GM21515 (cell line): ENCODE data around the gene FHOD3.
"Not testable (repeated sequence)": the region's sequence is repeated elsewhere in the genome, so short reads cannot be mapped to it uniquely, and the experiment has no call there.

Experiments
- ATAC-seq: cut with Tn5 transposase; IDR thresholded peaks from one replicate; pipeline ENCODE4 v1.9.1; 2021; ENCODE audit not compliant: unreplicated experiment

FHOD3 gene

GRCh38 chr18:36811955-36812354, 514.4 kb downstream of the FHOD3 start:
- no peak for ATAC-seq

GRCh38 chr18:36812678-36813077, 515.2 kb downstream of the FHOD3 start:
- no peak for ATAC-seq

GRCh38 chr18:36813101-36813775, 515.7 kb downstream of the FHOD3 start:
- no peak for ATAC-seq

GRCh38 chr18:36813824-36814223, 516.3 kb downstream of the FHOD3 start:
- ATAC-seq: no peak

- no peak for ATAC-seq
Observed at GRCh38 chr18:36814994-36815393, 517.5 kb downstream of the FHOD3 start.

GRCh38 chr18:36816096-36816495, 518.6 kb downstream of the FHOD3 start:
- ATAC-seq: not testable (repeated sequence)

GRCh38 chr18:36817039-36817438, 519.5 kb downstream of the FHOD3 start:
- no peak for ATAC-seq

- ATAC-seq: no peak
Observed at GRCh38 chr18:36818652-36819051, 521.1 kb downstream of the FHOD3 start.

GRCh38 chr18:36819621-36820020, 522.1 kb downstream of the FHOD3 start:
- no peak for ATAC-seq

- ATAC-seq: no peak
Observed at GRCh38 chr18:36821681-36822080, 524.2 kb downstream of the FHOD3 start.

- ATAC-seq: no peak
Observed at GRCh38 chr18:36825526-36825925, 528.0 kb downstream of the FHOD3 start.

GRCh38 chr18:36826556-36826955, 529.0 kb downstream of the FHOD3 start:
- ATAC-seq: no peak

GRCh38 chr18:36828157-36828629, 530.7 kb downstream of the FHOD3 start:
- peak; percentile 0 for ATAC-seq

GRCh38 chr18:36828630-36829361, 531.3 kb downstream of the FHOD3 start, which contains the start of the genes KIAA1328 and TPGS2:
Gene KIAA1328, plus strand, starts transcription at chr18:36829127. Its CDS starts 12 bp downstream, at chr18:36829139.
Gene TPGS2, minus strand, starts transcription at chr18:36829002. Its CDS starts 235 bp downstream, at chr18:36828767.
- ATAC-seq: peak; percentile 96
